ENCODE results near the gene BRAF.
"Not testable (repeated sequence)": the region's sequence is repeated elsewhere in the genome, so short reads cannot be mapped to it uniquely, and the experiment has no call there.

Gene BRAF

DNA sequence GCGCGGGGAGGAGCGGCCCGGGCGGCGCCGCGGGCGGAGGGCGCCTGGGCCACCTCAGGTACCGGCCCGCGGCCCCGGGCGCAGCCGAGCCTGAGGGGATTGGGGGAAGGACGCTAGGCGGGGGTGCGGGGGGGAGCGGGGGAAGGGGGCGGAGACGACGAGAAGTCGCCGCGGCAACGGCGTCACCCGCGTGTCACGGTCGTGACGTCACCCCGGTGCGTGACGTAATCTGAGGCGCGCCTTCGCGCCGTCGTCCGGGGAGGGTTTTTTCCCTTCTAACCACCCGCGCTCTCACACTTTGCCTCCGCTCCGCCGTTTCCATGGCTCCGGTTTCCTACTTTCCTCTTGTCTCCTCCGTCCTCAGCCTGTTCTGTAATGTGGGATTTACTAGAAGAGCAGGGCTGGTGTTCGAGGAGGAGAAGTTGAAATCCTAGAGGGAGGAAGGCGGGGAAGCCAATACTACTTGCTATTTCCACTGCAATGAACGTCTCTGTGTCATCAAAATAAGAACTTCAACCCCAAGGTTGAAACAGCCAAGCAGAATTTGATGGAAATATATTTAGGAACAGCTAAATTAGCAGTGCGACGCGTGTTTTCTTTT, at the start of gene BRAF:
Gene BRAF, minus strand, starts transcription at position 109 of the 601 bp plus-strand sequence. CDS start 226 bp downstream, outside the sequence.
- peak; percentile 81 for DNase-seq

DNA sequence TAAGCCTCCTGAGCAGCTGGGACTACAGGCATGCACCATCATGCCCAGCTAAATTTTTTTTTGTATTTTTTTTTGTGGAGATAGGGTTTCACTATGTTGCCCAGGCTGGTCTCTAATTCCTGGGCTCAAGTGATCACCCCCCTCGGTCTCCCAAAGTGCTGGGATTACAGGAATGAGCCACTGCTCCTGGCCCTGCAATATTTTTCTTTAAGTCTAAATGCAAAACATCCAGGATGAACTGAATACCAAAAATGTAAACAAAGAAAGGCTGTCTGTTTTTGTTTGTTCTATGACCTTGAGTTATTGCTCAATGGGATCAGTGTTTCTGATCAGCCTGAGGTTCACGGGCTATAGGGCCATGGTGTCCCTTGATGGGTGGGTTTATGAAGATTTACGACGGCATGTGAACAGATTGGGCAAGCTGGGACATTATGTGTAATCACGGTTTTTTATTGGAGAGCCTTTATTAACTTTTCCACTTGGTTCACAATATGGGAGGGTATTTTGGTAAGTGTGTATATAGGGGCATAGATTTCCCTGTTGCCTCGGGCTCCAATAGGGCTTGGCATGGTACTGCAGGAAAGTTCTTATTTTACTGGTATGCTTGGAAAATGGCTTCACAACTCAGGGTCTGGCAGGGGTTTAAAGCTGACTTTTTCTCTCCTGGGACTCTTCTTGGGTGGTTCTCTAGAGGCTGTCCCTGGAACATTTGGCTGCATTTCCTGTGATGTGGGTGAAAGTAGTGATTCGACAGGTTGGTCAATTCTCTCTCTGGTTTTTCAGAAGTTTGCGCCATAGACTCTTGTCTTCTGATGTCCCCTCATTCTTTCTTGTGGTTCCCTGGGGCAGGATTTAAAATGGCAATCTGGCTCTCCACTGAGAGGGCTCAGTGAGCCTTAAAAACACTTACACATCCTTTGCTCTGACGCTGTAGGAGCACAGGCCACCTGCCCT, 48.4 kb upstream of the BRAF start:
- no peak for DNase-seq

DNA sequence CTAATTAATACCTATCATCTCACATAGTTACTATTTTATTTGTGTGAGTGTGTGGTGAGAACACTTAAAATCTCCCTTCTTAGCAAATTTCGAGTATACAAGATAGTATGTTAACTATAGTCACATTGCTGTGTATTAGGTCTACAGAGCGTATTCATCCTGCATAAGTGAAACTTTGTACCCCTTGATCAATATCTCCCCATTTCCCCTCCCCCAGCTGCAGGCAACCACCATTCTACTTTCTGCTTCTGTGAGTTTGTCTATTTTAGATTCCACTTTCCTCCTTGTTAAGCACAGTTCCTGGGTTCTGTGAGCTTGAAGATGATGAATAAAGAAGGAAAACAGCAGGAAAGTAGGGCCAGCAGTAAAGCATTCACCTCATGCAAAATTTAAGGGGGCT, 47.6 kb upstream of the BRAF start:
- DNase-seq, result no peak

DNA sequence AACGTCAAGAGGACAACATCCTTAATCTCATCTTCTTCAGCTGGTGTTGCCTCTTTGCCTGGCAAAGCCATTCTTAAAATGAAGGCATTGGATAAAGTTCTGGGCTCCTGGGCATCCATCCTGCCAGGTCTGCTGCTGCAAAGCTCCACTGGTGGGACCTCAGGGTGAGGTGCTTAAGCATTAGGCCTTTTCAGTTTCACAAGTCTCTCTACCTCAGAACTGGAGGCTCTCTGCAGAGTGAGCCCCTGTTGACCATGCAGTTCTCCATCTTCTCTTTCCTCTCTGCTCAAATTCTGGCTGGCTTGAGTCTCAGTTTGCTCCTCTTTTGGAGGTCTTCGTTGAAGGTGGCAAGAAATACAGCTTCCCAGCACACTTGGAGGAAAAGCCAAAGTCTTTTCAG, 42.7 kb upstream of the BRAF start:
- no peak for DNase-seq

DNA sequence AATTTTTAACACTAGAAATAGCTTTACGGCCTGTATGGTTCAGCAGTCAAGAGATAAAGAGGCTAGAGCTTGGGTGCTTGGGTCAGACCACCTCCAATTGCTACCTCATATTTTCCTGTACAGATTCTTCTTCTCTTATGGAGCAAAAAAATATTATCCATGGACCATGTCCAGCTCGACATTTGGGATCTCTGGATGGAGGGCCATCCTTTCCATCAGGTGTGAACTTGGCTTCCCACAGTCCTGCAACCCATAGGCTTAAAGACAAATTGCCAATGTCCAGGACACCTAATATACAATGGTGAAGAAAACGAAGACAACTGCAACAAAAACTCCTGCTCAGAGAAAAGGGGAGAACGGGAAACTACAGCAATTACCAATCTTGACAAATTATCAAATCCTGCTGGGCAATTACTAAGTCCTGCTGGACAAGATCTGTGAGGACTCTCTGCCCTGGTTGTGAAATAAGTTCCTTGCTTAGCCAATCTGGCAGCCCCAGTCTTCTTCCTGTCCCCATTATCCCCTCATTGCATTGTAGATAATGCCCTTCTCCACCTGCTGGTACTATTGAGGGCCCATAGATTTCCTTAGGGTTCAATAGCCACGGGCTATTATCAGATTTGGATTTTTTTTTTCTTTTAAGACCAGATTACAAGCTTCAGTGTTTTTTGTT, 42.0 kb upstream of the BRAF start:
- DNase-seq, result no peak

DNA sequence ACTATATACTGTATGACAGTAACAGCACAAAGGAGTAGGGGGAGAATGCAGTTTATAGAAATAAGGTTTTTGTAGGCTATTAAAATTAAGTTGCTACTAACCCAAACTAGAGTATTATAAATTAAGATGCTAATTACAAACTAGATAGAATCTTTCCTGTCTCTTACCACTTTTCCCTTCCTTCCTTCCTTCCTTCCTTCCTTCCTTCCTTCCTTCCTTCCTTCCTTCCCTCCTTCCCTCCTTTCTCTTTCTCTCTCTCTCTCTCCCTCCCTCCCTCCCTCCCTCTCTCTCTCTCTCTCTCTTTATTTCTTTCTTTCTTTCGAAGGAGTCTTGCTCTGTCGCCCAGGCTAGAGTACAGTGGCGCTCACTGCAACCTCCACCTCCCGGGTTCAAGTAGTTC, 36.4 kb upstream of the BRAF start:
- no peak for DNase-seq

DNA sequence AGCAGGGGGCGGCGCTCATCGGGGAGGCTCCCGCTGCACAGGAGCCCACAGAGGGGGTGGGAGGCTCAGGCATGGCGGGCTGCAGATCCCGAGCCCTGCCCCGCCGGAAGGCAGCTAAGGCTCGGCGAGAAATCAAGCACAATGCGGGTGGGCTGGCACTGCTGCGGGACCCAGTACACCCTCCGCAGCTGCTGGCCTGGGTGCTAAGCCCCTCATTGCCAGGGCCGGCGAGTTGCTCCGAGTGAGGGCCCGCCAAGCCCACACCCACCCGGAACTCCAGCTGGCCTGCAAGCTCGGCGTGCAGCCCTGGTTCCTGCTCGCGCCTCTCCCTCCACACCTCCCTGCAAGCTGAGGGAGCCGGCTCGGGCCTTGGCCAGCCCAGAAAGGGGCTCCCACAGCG, 32.3 kb upstream of the BRAF start:
- DNase-seq, result not testable (repeated sequence)

DNA sequence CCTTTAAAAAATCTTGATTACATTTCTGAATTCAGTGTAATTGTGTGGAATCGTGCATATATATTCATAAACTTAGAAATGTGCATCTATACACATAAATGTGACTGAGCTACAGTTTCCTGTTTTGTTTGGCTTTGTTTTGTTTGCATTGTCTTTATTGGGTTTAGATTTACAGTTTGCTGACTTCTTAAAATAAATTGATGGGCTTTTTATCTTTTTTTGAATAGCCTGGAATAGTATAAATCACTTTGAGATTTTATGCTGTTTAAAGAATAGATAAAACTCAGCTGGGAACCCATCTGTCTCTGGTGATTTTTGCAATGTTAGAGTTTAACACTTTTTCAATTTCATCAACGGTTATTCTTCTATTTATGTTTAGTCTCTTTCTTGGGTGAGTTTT, 21.2 kb upstream of the BRAF start:
- no peak for DNase-seq

DNA sequence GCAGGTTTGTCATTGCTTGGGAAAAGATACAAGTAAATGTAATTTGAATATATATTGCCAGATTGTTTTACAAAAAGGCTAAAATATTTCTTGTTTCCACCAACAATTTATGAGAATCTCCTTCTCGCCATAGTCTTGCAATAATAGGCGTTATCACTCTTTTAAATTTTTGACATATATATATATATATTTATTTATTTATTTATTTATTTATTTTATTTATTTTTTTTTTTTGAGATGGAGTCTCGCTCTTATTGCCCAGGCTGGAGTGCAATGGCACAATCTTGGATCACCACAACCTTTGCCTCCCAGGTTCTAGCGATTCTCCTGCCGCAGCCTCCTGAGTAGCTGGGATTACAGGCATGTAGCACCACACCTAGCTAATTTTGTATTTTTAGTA, 17.5 kb upstream of the BRAF start:
- not testable (repeated sequence) for DNase-seq

DNA sequence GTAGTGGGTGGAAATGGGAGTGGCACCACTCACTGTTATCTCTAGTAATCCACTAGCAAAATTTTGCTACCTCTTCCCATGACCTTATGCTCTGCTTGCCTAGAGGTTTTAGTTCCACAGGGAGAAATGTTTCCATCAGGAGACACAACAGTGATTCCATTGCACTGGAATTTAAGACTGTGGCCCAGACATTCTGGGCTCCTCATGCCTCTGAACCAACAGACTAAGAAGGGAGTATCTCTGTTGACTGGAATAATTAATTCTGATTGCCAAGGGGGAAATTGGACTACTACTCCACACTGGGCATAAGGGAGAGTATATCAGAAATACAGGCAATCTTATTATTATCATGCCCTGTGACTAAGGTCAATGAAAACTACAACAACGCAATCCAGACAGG, 16.2 kb upstream of the BRAF start:
- DNase-seq, result no peak

DNA sequence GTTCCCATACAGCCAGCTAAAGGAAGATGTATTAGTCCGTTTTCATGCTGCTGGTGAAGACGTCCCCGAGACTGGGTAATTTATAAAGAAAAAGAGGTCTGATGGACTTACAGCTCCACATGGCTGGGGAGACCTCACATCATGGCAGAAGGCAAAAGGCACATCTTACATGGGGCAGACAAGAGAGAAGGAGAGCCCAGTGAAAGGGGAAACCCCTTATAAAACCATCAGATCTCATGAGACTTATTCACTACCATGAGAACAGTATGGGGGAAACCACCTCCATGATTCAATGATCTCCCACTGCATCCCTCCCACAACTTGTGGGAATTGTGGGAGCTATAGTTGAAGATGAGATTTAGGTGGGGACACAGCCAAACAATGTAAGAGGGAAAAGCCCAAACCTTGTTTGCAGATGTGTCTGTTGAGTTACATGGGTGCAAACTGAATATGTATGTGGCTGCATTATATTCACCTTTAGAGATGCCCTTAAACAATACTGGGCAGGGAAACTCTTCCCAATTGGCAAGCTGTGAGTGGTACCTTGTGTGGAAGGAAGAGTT, 13.1 kb upstream of the BRAF start:
- DNase-seq, result no peak

DNA sequence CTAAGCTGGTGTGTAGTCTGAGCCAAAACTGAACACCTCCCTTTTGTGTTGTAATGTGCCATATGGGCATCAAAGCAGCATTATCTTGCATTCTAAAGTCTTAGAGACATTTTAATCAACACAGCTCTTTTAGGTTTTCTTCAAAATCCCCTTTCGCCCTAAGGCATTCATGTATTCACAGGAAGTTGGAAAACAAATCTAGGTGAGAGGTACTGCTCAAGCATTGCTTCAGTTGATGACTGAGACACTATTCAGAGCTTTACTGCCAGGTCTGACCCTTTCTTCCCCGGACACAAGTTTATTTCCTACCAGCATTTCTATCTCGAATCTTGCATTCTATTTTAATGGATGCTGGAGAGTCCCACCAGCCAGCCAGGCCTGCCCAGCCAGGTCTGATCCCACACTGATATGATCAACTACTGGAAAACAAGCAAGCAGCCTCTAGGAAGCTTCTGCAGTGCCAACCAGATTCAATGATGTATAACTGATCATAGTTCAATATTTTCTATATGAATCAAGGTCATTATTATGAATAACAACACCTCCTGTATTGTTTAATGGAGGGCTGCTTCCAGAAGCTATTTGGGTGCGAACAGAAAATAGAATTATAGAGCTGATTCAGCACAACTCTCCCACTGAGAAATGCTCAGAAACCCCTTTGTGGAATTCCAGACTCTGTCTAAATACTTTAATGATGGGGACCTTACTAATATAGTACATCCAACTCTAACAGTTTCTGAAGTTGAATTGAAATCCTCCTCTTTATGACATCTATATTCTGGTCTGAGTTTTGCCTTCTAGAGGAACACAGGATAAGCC, 4.0 kb upstream of the BRAF start:
- DNase-seq, result no peak

DNA sequence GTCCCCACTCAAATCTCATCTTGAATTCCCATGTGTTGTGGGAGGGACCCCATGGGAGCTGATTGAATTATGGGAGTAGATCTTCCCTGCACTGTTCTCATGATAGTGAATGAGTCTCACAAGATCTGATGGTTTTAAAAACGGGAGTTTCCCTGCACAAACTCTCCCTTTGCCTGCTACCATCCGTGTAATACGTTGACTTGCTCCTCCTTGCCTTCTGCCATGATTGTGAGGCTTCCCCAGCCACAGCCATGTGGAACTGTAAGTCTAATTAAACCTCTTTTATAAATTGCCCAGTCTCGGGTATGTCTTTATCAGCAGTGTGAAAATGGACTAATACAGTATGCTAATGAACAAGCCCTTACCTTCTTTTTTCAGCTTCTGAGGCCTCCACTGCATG, 3.2 kb upstream of the BRAF start:
- DNase-seq, result not testable (repeated sequence)

DNA sequence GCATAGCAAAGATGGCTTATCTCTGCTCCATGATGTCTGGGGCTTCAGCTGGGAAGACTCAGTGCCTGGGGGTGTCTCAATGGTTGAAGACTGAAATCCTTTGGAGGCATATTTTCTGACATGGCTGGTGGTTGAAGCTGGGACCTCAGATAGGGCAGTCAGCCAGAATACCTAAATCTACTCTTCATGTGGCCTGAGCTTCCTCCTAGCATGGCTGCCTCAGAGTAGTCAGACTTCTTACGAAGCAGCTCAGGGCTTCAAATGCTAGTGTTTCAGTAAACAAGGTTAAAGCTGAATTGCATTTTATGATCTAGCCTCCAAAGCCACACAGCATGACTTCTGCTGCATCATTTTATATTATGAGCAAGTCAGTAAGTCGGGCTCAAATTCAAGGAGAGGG, 2.6 kb upstream of the BRAF start:
- DNase-seq, result no peak

DNA sequence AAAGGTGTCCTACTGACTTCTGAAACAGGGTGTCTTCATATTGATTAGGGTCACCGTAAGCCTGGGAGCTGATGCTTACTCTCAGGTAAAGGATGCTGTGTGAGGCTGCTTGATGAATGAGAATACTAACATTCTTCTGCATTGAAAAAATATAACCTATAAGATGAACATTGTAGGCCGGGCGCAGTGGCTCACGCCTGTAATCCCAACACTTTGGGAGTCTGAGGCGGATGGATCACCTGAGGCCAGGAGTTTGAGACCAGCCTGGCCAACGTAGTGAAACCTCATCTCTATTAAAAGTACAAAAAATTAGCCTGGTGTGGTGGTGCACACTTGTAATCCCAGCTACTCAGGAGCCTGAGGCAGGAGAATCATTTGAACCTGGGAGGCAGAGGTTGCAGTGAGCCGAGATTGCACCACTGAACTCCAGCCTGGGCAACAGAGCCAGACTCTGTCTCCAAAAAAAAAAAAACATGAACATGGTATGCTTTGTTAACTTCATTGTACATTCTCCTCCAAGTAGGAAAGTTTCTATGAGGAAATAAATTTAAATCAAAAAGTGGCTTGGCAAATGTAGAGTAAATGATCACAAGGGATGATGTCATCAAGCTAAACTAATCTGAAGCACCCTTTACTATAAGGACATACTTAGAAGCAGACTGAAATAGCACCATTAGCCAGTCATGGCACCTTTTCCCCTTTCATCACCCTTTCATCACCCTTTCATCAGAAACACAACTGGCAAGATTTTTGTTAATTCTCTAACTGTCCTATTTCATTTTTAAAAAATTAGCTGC, 1.5 kb upstream of the BRAF start:
- DNase-seq, result no peak

DNA sequence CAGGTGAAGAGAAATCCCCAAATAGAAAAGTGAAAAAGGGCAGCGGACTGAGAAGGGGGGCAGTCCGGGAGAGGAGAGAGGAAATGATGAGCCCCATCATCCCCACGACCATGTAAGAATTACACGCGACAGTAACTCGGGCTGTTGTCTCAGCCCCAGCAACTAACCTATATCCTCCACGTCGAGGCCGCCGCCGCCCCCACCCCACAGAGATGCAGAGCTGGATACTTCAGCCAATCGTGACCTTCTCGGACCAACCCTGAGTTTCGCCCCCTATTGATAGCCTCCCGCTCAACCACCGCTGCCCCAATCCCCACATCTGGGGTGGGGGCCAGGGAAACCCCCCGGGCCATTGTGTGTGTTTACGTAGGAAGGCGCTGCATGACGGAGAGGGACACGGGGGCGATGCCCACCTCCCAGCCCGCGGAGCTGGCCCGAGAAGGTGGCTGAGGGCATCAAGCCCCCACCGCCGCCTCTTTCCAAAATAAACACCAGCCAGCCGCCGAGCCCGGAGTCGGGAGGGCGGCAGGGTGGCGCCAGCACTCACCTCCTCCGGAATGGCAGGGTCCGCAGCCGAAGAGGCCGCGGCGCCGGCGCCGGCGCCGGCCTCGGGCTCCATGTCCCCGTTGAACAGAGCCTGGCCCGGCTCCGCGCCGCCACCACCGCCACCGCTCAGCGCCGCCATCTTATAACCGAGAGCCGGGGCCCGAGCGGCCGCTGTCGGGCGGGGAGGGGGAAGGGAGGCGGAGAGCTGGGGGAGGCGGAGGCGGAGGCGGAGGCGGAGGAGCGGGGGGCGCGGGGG, 509 bp downstream of the BRAF start:
- DNase-seq, result peak; percentile 67

DNA sequence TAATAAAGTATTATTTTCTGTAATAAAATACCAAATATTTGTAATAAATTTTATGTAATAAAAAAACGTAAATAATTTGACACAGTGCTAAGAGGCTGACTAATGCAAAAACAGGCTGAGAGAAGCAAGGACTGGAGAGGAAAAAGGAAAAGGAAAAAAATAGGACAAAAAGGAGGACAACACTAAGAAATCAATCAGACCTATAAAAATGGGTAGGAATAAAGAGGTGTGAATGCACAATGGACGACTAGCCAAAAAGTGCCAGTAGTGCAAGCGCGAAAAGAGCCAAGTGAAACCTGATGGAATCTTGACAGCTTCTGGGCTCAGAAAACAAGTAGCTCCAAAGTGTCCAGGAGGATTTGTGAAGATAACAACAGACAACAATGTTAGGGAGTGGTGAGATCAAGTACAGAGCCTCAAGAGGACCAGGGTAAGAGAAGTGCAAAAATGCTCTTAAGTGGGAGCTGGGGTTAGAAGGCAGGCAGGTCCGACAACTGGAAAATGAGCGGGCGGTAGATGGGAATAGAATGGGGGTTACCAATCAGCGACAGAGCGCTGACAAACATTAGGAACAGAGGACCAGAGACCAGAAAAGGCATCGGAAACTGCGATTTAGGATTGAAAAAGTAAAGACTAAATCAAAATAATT, 1.2 kb downstream of the BRAF start:
- peak; percentile 40 for DNase-seq

DNA sequence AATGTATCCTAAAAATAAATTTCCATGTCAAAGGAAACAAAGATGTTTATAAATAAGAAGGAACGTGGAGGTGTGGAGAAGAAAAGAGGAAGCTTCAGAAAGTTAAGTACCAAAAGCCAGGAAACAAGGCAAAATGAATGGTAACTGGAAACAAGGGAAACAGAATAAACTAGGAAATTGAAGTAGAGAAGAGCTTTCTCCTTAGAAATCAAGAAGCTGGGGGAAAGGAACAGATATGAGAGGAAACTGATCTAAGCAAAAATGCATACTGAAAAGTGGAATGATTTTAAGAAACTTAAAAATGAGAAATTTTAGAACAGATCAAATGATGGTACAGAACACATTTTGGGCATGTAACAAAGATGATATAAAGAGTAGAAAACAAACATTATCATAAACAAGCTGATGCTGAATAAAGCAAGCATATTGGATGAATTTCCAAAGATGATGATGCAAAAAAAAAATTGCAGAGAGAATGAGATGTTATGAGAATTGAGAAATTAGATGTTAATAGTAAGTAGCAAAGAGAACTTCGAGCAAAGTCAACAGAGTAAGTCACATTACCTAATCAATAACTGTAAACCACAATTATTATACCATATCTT, 1.9 kb downstream of the BRAF start:
- DNase-seq, result peak; percentile 20

DNA sequence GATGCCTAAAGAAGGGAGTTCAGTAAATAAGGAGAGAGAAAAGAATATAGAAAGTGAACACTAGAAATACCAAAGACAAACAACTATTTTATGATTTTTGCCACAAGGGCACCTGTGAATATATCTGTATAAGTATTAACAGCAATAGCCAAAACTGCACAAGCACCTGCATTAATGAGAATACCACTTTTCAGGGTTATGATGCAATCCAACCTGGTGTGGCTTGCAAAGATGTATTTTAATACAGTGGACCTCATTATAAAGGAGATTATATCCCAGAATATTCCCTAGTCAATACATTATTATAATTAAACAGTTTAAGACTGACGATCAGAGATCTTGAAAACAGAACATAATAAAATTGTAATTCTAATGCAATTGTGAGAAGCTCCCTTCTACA, 4.0 kb downstream of the BRAF start:
- DNase-seq, result no peak

DNA sequence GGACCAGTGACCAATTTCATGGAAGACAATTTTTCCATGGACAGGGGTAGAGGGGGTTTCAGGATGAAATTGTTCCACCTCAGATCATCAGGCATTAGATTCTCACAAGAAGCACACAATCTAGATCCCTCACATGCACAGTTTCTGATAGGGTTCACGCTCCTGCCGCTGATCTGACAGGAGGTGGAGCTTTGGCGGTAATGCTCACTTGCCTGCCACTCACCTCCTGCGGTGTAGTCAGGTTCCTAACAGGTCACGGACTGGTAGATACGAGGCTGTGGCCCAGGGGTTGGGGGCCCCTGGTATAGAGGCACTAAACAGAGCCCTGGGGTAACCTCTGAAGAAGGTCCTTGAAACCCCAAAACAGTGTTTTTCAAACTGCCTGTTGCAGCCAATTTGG, 6.5 kb downstream of the BRAF start:
- DNase-seq, result no peak
